Activated CD8-positive, alpha-beta T cell treated with anti-CD3 and anti-CD28 coated beads for 36 hours (primary cell): ENCODE measurements around the gene SNAP91. TPM values are rescaled to one million over a fixed set of nuclear protein-coding genes. Genes with fewer than 3 reads are reported as not detected.
"Not testable (repeated sequence)": the region's sequence is repeated elsewhere in the genome, so short reads cannot be mapped to it uniquely, and the experiment has no call there.

Experiments
- ATAC-seq: fragments of 200-7000 bp; cut with Tn5 transposase; one replicate; pipeline ENCODE4 v1.10.0; 2021; ENCODE audit warnings: mild to moderate bottlenecking, moderate library complexity
- CTCF ChIA-PET: fragments of 350-600 bp; sonication (Branson Sonifier 250); formaldehyde crosslinking; loops from one replicate; lab custom pipeline; 2021; ENCODE audit warnings: antibody characterized with exemption; lab: Charles Lee
- POLR2A ChIA-PET: fragments of 350-600 bp; sonication (Branson Sonifier 250); formaldehyde crosslinking; loops from one replicate; lab custom pipeline; 2021; ENCODE audit warnings: antibody characterized with exemption; lab: Charles Lee
- DNase-seq: peaks from one replicate; pipeline ENCODE4 v3.0.0-alpha.2; 2020
- H3K27ac Mint-ChIP-seq: one replicate; pipeline ENCODE4 v1.8.0; 2021; ENCODE audit warnings: mild to moderate bottlenecking, mixed read lengths
- H3K27me3 Mint-ChIP-seq: one replicate; pipeline ENCODE4 v1.8.0; 2021; ENCODE audit warnings: mixed read lengths
- H3K36me3 Mint-ChIP-seq: one replicate; pipeline ENCODE4 v1.8.0; 2021; ENCODE audit warnings: low read depth, mixed read lengths
- H3K4me1 Mint-ChIP-seq: one replicate; pipeline ENCODE4 v1.8.0; 2021; ENCODE audit warnings: low read depth, mixed read lengths
- H3K4me3 Mint-ChIP-seq: one replicate; pipeline ENCODE4 v1.8.0; 2021; ENCODE audit warnings: mild to moderate bottlenecking, moderate library complexity, mixed read lengths
- H3K9me3 Mint-ChIP-seq: one replicate; pipeline ENCODE4 v1.8.0; 2021; ENCODE audit warnings: mixed read lengths
- CTCF ChIP-seq: fragments of 200-600 bp; IDR thresholded peaks from one replicate; pipeline ENCODE4 v1.8.0; 2022; ENCODE audit warnings: antibody characterized with exemption, mild to moderate bottlenecking
- intact Hi-C: fragments of 100-400 bp; cut with micrococcal nuclease; formaldehyde crosslinking; loops from one replicate; pipeline ENCODE4 v1.10.0; 2022
- total RNA-seq, 2 experiments: library from RNA; stranded (reverse); gene quantifications; one replicate each; pipeline ENCODE4 v1.2.3, GENCODE V29; 2021

The SNAP91 gene
- total RNA-seq, 2 experiments from 2014 or later: not detected

- Mint-ChIP-seq H3K4me1 (no peaks in the 10 kb centered on the region), H3K4me3 (no peak overlapping the region), H3K9me3 (no peaks in the 10 kb centered on the region), H3K27me3 (no peaks in the 10 kb centered on the region), H3K36me3 (no peaks in the 10 kb centered on the region), H3K27ac (no peak overlapping the region)
- POLR2A ChIA-PET: no interaction called here
- DNase-seq (no peak), ATAC-seq (no peak)
- CTCF ChIA-PET: interaction anchor here (1.1 to 1.3 kb wide), 2 partner anchors 21 to 40 kb away, joined by 3 read pairs; no protein-coding TSS in a partner anchor
- no peak for TF ChIP-seq CTCF
- intact Hi-C loops: no loop called here
These were observed 72.1 kb downstream of the SNAP91 start for GRCh38 chr6:83636800-83637199.

- no peak overlapping the region for H3K27ac Mint-ChIP-seq
- ChIA-PET CTCF (no interaction called here), POLR2A (no interaction called here)
- H3K27me3 Mint-ChIP-seq: no peaks in the 10 kb centered on the region
- DNase-seq (no peak), ATAC-seq (no peak)
- intact Hi-C loops: no loop called here
- H3K9me3 Mint-ChIP-seq: no peaks in the 10 kb centered on the region
- no peaks in the 10 kb centered on the region for H3K36me3 Mint-ChIP-seq
- H3K4me3 Mint-ChIP-seq: no peak overlapping the region
- H3K4me1 Mint-ChIP-seq: no peaks in the 10 kb centered on the region
- no peak for TF ChIP-seq CTCF
These were observed 75.3 kb downstream of the SNAP91 start for GRCh38 chr6:83633609-83634008.

- H3K4me3 Mint-ChIP-seq: no peak overlapping the region
- TF ChIP-seq CTCF: no peak
- H3K27me3 Mint-ChIP-seq: no peaks in the 10 kb centered on the region
- intact Hi-C loops: no loop called here
- no peak for ATAC-seq
- H3K9me3 Mint-ChIP-seq: no peaks in the 10 kb centered on the region
- H3K4me1 Mint-ChIP-seq: no peaks in the 10 kb centered on the region
- no peaks in the 10 kb centered on the region for H3K36me3 Mint-ChIP-seq
- DNase-seq: no peak
- H3K27ac Mint-ChIP-seq: no peak overlapping the region
- ChIA-PET POLR2A (no interaction called here), CTCF (no interaction called here)
These were observed 75.8 kb downstream of the SNAP91 start for GRCh38 chr6:83633149-83633548.

GRCh38 chr6:83629908-83630307 is 79.0 kb downstream of the SNAP91 start:
- intact Hi-C loops, CTCF ChIA-PET, H3K36me3 Mint-ChIP-seq, H3K9me3 Mint-ChIP-seq, H3K4me1 Mint-ChIP-seq, H3K27me3 Mint-ChIP-seq, DNase-seq, POLR2A ChIA-PET, H3K4me3 Mint-ChIP-seq, ATAC-seq, H3K27ac Mint-ChIP-seq: not testable (repeated sequence)

GRCh38 chr6:83615025-83615999 is 93.6 kb downstream of the SNAP91 start:
- CTCF ChIA-PET: interaction anchor here (0.9 to 1.8 kb wide), 13 partner anchors 14 to 1708 kb away, joined by 3 to 7 read pairs (median 4); partner anchors contain the start of gene CYB5R4
- H3K9me3 Mint-ChIP-seq: no peaks in the 10 kb centered on the region
- TF ChIP-seq CTCF: peak; percentile 56
- H3K4me3 Mint-ChIP-seq: no peak overlapping the region
- DNase-seq (peak; percentile 5), ATAC-seq (peak; percentile 27)
- H3K27me3 Mint-ChIP-seq: no peaks in the 10 kb centered on the region
- H3K4me1 Mint-ChIP-seq: no peaks in the 10 kb centered on the region
- H3K36me3 Mint-ChIP-seq: no peaks in the 10 kb centered on the region
- no peak overlapping the region for H3K27ac Mint-ChIP-seq
- intact Hi-C loops: no loop called here
- POLR2A ChIA-PET: no interaction called here
